Calu3 (cell line): ENCODE results near the gene MCC. TPM values are rescaled to one million over a fixed set of nuclear protein-coding genes. Genes with fewer than 3 reads are reported as not detected.

Experiments used
- BruUV-seq: library from RNA; stranded (reverse); fragments of 400-500 nt; replicated peaks from 2 replicates; lab custom pipeline; 2021; lab: Mats Ljungman, UMichigan
- CTCF ChIA-PET: fragments of 300-600 bp; sonication (Branson Sonifier 250); formaldehyde crosslinking; loops from one replicate; lab custom pipeline; 2022; ENCODE audit warnings: antibody characterized with exemption; lab: Charles Lee
- DNase-seq: peaks from one replicate; pipeline ENCODE4 v3.0.0; 2022
- H3K27ac Mint-ChIP-seq: one replicate; pipeline ENCODE4 v1.8.0; 2022; ENCODE audit warnings: mixed read lengths; ENCODE audit not compliant: unreplicated experiment
- H3K27me3 Mint-ChIP-seq: one replicate; pipeline ENCODE4 v1.8.0; 2022; ENCODE audit warnings: mixed read lengths; ENCODE audit not compliant: unreplicated experiment
- H3K36me3 Mint-ChIP-seq: one replicate; pipeline ENCODE4 v1.8.0; 2022; ENCODE audit warnings: mild to moderate bottlenecking, moderate library complexity, mixed read lengths; ENCODE audit not compliant: insufficient read depth, unreplicated experiment
- H3K4me1 Mint-ChIP-seq: one replicate; pipeline ENCODE4 v1.8.0; 2022; ENCODE audit warnings: mild to moderate bottlenecking, low read depth, mixed read lengths; ENCODE audit not compliant: unreplicated experiment
- H3K4me3 Mint-ChIP-seq: one replicate; pipeline ENCODE4 v1.8.0; 2022; ENCODE audit warnings: mild to moderate bottlenecking, low read depth, moderate library complexity, mixed read lengths; ENCODE audit not compliant: unreplicated experiment
- H3K9me3 Mint-ChIP-seq: one replicate; pipeline ENCODE4 v1.8.0; 2022; ENCODE audit warnings: low read depth, mixed read lengths; ENCODE audit not compliant: unreplicated experiment
- CTCF ChIP-seq: fragments of 200-600 bp; IDR thresholded peaks from one replicate; pipeline ENCODE4 v1.8.0; 2022; ENCODE audit warnings: antibody characterized with exemption; ENCODE audit not compliant: unreplicated experiment
- intact Hi-C: fragments of 100-400 bp; cut with micrococcal nuclease; formaldehyde crosslinking; loops from one replicate; pipeline ENCODE4 v1.10.0; 2022; ENCODE audit not compliant: unreplicated experiment
- total RNA-seq: library from RNA; stranded (reverse); gene quantifications from 2 replicates; pipeline ENCODE4 v1.2.3, GENCODE V29; 2022

MCC gene
- total RNA-seq, 1 experiment from 2014 or later = 2.8 TPM

GRCh38 chr5:113223831-113224604 is 264.2 kb downstream of the MCC start:
- intact Hi-C loops = no loop called here
- BruUV-seq = no TSS peak
- TF ChIP-seq CTCF = no peak
- Mint-ChIP-seq H3K9me3 (no peaks in the 10 kb centered on the region), H3K4me3 (no peak overlapping the region), H3K27ac (no peak overlapping the region), H3K4me1 (no peaks in the 10 kb centered on the region), H3K27me3 (peaks cover 18% of the 10 kb centered on the region), H3K36me3 (no peaks in the 10 kb centered on the region)
- DNase-seq = no peak
- CTCF ChIA-PET = no interaction called here

- Mint-ChIP-seq H3K4me1 (no peaks in the 10 kb centered on the region), H3K27ac (no peak overlapping the region), H3K9me3 (no peaks in the 10 kb centered on the region), H3K4me3 (no peak overlapping the region), H3K27me3 (peaks cover 18% of the 10 kb centered on the region), H3K36me3 (no peaks in the 10 kb centered on the region)
- intact Hi-C loops = no loop called here
- no peak for DNase-seq
- no peak for TF ChIP-seq CTCF
- BruUV-seq = no TSS peak
- CTCF ChIA-PET = no interaction called here
Observed at GRCh38 chr5:113223315-113223714, 264.9 kb downstream of the MCC start.

- no peak for DNase-seq
- Mint-ChIP-seq H3K27me3 (peaks cover 18% of the 10 kb centered on the region), H3K4me1 (no peaks in the 10 kb centered on the region), H3K36me3 (no peaks in the 10 kb centered on the region), H3K9me3 (no peaks in the 10 kb centered on the region), H3K27ac (no peak overlapping the region), H3K4me3 (no peak overlapping the region)
- no peak for TF ChIP-seq CTCF
- CTCF ChIA-PET = no interaction called here
- intact Hi-C loops = no loop called here
- BruUV-seq = no TSS peak
Observed at GRCh38 chr5:113221294-113222176, 266.7 kb downstream of the MCC start.

GRCh38 chr5:113219695-113220094 is 268.6 kb downstream of the MCC start:
- no peaks in the 10 kb centered on the region for H3K9me3 Mint-ChIP-seq
- no peak for DNase-seq
- peaks cover 18% of the 10 kb centered on the region for H3K27me3 Mint-ChIP-seq
- no peak for TF ChIP-seq CTCF
- no TSS peak for BruUV-seq
- no peak overlapping the region for H3K4me3 Mint-ChIP-seq
- intact Hi-C loops = no loop called here
- H3K27ac Mint-ChIP-seq = no peak overlapping the region
- no peaks in the 10 kb centered on the region for H3K36me3 Mint-ChIP-seq
- CTCF ChIA-PET = no interaction called here
- no peaks in the 10 kb centered on the region for H3K4me1 Mint-ChIP-seq
